Adrenal gland (tissue), 12 donors: ENCODE results near the gene ATP12A. TPM values are rescaled to one million over a fixed set of nuclear protein-coding genes. Genes with fewer than 3 reads are reported as not detected.

Source experiments
- DNase-seq, 7 donors: peaks; one replicate each; pipeline ENCODE4 v3.0.0-alpha.2; 2019 to 2020
- H3K27ac ChIP-seq, 5 donors: fragments of 200-600 bp; sonication (generic) in 4 of 5; 1 replicate in 3 of 5; 2 replicates in 2 of 5; pipeline versions ENCODE4 v1.5.1 to v1.8.0; 2016 to 2020; ENCODE audit warnings: mild to moderate bottlenecking in 1 of 5
- H3K27me3 ChIP-seq: fragments of 200-600 bp; 2 replicates; pipeline ENCODE4 v1.8.0; 2021
- H3K36me3 ChIP-seq, 2 donors: fragments of 200-600 bp; replicated peaks in 1 of 2; 1 replicate in 1 of 2; 2 replicates in 1 of 2; pipeline versions ENCODE4 v1.5.1 to v1.8.0; 2018 to 2022
- H3K4me1 ChIP-seq, 2 donors: fragments of 200-600 bp; replicated peaks in 1 of 2; 1 replicate in 1 of 2; 2 replicates in 1 of 2; pipeline versions ENCODE4 v1.5.1 to v1.8.0; 2018 to 2021
- H3K4me3 ChIP-seq, 4 donors: fragments of 200-600 bp; sonication (generic) in 3 of 4; one replicate each; pipeline ENCODE4 v1.5.1; 2016 to 2018
- H3K9me3 ChIP-seq, 3 donors: fragments of 200-600 bp; sonication (generic) in 1 of 3; replicated peaks in 1 of 3; 1 replicate in 2 of 3; 2 replicates in 1 of 3; pipeline versions ENCODE4 v1.5.1 to v1.8.0; 2016 to 2021
- CTCF ChIP-seq, 6 experiments: fragments of 450-650 bp in 4 of 6; fragments of 200-600 bp in 2 of 6; sonication (generic) in 1 of 6; IDR thresholded peaks; 1 replicate in 5 of 6; 2 replicates in 1 of 6; pipeline versions ENCODE4 v1.5.1 to v1.8.0; 2016 to 2021; ENCODE audit warnings: antibody characterized with exemption in 6 of 6, mild to moderate bottlenecking in 2 of 6, moderate library complexity in 1 of 6
- POLR2A ChIP-seq, 2 donors: fragments of 450-650 bp; IDR thresholded peaks; one replicate each; pipeline ENCODE4 v1.6.1; 2017; ENCODE audit warnings: antibody characterized with exemption in 2 of 2, mild to moderate bottlenecking in 2 of 2, moderate library complexity in 1 of 2
- WGBS, 4 donors: extraction: QIAGEN DNeasy Blood & Tissue Kit in 2 of 4; methylation state at CpG; one replicate each; pipeline versions ENCODE4 v1.1.5 to v1.1.7; 2013 to 2017; 5-methylcytosine and 5-hydroxymethylcytosine counted together
- intact Hi-C, 2 donors: fragments of 100-400 bp; cut with DNase I; formaldehyde crosslinking; loops; one replicate each; pipeline versions ENCODE4 v1.14.1 to v1.15.0; 2022 to 2023
- polyA plus RNA-seq, 3 donors: library from polyadenylated mRNA; stranded (reverse); fragments of 200-250 nt in 2 of 3; fragments of 350-450 nt in 1 of 3; fragmentation: Illumina TruSeq in 1 of 3; extraction: RNeasy Lipid Tissue Mini Kit (QIAGEN cat#74804) in 1 of 3; gene quantifications; one replicate each; pipeline ENCODE4 v1.2.3, GENCODE V29; 2013 to 2014
- total RNA-seq, 9 donors: library from RNA; depleted of rRNA in 4 of 9; stranded (reverse); fragments of >200 nt in 4 of 9; fragments of 120-200 nt in 1 of 9; fragmentation: NEBNext Ultra II Directional in 1 of 9; extraction: Animal tissue kit (Norgen Biotek cat#: 25700) in 1 of 9; gene quantifications; one replicate each; pipeline versions ENCODE4 v1.1.0 to v1.2.4, GENCODE V29; 2013 to 2023
- donor health status: healthy with polysubstance abuse.
- donor health status: Bipolar disorder and iron deficiency.
- donor health status: DM: yes; HTN: yes; CAD: no.
- donor health status: DM: no; HTN: no; CAD: no.
- donor health status: DM: no; HTN: no; CAD: no.
- donor health status: DM: yes; HTN: yes; CAD: no.

The ATP12A gene
- total and polyA plus RNA-seq, 12 donors: 0.04 to 0.06 TPM; not detected in 10

- intact Hi-C loops: no loop called here
- Histone ChIP-seq H3K27ac (no peak overlapping the region), H3K4me3 (no peak overlapping the region), H3K36me3 (no peaks in the 10 kb centered on the region), H3K27me3 (no peaks in the 10 kb centered on the region), H3K9me3 (no peaks in the 10 kb centered on the region), H3K4me1 (no peaks in the 10 kb centered on the region)
- TF ChIP-seq CTCF (IDR thresholded peaks at IDR 0.05): no peak
- TF ChIP-seq POLR2A (IDR thresholded peaks at IDR 0.05): no peak
- 76 to 96% (median 92%) methylated on average over 5 to 8 of the region's 8 CpGs for WGBS, 4 donors
- no peak for DNase-seq
Measured at GRCh38 chr13:24636776-24637175, 43.4 kb upstream of the ATP12A start.

DNA sequence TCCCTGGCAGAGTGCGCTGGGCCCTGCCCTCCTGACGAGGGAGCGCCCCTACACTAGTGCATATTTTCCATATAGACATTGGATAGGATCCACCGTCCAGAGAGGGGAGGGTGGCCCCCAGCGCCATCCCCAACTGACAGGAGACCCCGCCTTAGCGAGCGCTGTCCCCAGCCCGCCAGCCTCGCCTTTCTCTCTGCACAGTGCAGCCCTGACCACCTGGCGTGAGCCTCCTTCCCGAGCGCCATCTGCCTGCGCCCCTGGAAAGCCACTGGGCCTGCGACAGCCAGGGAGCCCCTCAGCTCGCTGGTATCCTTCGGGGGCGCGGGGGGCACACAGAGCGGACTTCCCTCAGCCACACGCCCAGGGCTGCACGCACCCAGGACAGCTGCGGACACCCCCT lies 42.1 kb upstream of the ATP12A start:
- 64 to 78% (median 73%) methylated on average over 10 to 23 of the region's 23 CpGs for WGBS, 4 donors
- H3K27ac ChIP-seq: no peak overlapping the region
- H3K27me3 ChIP-seq: no peaks in the 10 kb centered on the region
- no peaks in the 10 kb centered on the region for H3K36me3 ChIP-seq
- H3K9me3 ChIP-seq: no peaks in the 10 kb centered on the region
- intact Hi-C loops: no loop called here
- DNase-seq: no peak
- TF ChIP-seq CTCF (IDR thresholded peaks at IDR 0.05) (no peak), POLR2A (IDR thresholded peaks at IDR 0.05) (no peak)
- no peaks in the 10 kb centered on the region for H3K4me1 ChIP-seq
- H3K4me3 ChIP-seq: no peak overlapping the region

GRCh38 chr13:24640752-24641151 lies 39.5 kb upstream of the ATP12A start:
- H3K9me3 ChIP-seq: no peaks in the 10 kb centered on the region
- H3K36me3 ChIP-seq: no peaks in the 10 kb centered on the region
- no peaks in the 10 kb centered on the region for H3K4me1 ChIP-seq
- DNase-seq: no peak
- H3K27ac ChIP-seq: no peak overlapping the region
- intact Hi-C loops: no loop called here
- WGBS, 4 donors: 93 to 98% (median 94%) methylated on average over 4 of the region's 4 CpGs
- no peaks in the 10 kb centered on the region for H3K27me3 ChIP-seq
- no peak for TF ChIP-seq POLR2A (IDR thresholded peaks at IDR 0.05)
- TF ChIP-seq CTCF (IDR thresholded peaks at IDR 0.05): no peak
- H3K4me3 ChIP-seq: no peak overlapping the region

DNA sequence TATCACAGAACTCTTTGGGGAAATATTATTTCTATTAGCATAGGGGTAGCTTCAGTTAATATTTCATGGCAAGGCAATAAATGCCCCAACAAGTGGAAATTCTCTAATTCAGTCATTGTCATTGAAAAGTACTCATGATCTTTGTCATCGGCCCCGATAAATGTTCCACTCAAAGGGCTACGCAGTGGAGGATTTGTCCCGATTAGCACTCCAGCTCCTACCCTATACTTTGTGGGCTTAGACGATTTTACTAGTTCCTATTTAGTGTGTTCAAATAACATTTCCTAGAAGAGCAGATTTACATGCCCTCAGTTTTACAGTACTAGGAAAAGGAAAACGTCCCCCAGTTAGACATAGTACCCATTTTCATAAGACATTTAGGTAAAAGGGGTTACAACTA lies 38.0 kb upstream of the ATP12A start:
- no peaks in the 10 kb centered on the region for H3K36me3 ChIP-seq
- no peak overlapping the region for H3K4me3 ChIP-seq
- intact Hi-C loops: no loop called here
- DNase-seq: no peak
- H3K27me3 ChIP-seq: no peaks in the 10 kb centered on the region
- H3K27ac ChIP-seq: no peak overlapping the region
- H3K4me1 ChIP-seq: no peaks in the 10 kb centered on the region
- WGBS, 4 donors: 84 to 91% (median 89%) methylated on average over 6 of the region's 6 CpGs
- H3K9me3 ChIP-seq: no peaks in the 10 kb centered on the region
- no peak for TF ChIP-seq POLR2A (IDR thresholded peaks at IDR 0.05)
- no peak for TF ChIP-seq CTCF (IDR thresholded peaks at IDR 0.05)
